A549 treated with dexamethasone at 1 μM for 4 hours (cell line): ENCODE data around the gene IBTK. TPM values are rescaled to one million over a fixed set of nuclear protein-coding genes. Genes with fewer than 3 reads are reported as not detected.

Experiments
- total RNA-seq: library from RNA; stranded (reverse); fragments of 200-300 nt; extraction: Qiagen RNA extraction; gene quantifications from 5 replicates; pipeline ENCODE4 v1.2.3, GENCODE V29; 2022

IBTK gene
- 24.2 to 34.3 TPM (median 29.2 TPM) in 5 replicates for total RNA-seq

GRCh38 chr6:82247505-82248272 lies at the start of gene IBTK:
Gene IBTK (minus strand): TSS chr6:82247744. CDS start chr6:82240486, 7,258 bp downstream.

Other genes starting within 250 kb of the IBTK start
- 30.0 to 36.1 TPM (median 35.1 TPM) in 5 replicates for gene TPBG, start 116.1 kb upstream of the IBTK start, total RNA-seq